K562 (cell line): ENCODE measurements around the gene RRAGD. TPM values are rescaled to one million over a fixed set of nuclear protein-coding genes. Genes with fewer than 3 reads are reported as not detected.

Experiments used
- ATAC-seq: fragments of 200-7000 bp; cut with Tn5 transposase; 3 replicates; pipeline ENCODE4 v1.9.1; 2020; ENCODE audit warnings: moderate library complexity
- BruUV-seq: library from RNA; stranded (reverse); fragments of 400-500 nt; replicated peaks from 2 replicates; lab custom pipeline; 2021; lab: Mats Ljungman, UMichigan
- CTCF ChIA-PET: fragments of 300-600 bp; formaldehyde crosslinking; extraction: SDS; loops from one replicate; lab custom pipeline; 2021; ENCODE audit warnings: low intra/inter-chr PET ratio; lab: Yijun Ruan, JAX
- POLR2A ChIA-PET: fragments of 300-600, 350-650 bp; sonication (Branson Sonifier 250); formaldehyde crosslinking; extraction: SDS; loops from one replicate; lab custom pipeline; 2021; ENCODE audit warnings: antibody characterized with exemption, inconsistent platforms; lab: Yijun Ruan, JAX
- DNase-seq, 4 experiments: peaks; one replicate each; pipeline versions ENCODE4 v3.0.0 to v3.0.0-alpha.2; 2011 to 2018; ENCODE audit warnings: low spot score in 3 of 4, mixed read lengths in 3 of 4; ENCODE audit errors: extremely low read depth in 1 of 4
- FAIRE-seq: peaks from 2 replicates; lab custom pipeline; 2011; peaks lifted over from hg19 to GRCh38; lab: Jason Lieb, UNC
- H2AFZ ChIP-seq: 2 replicates; pipeline ENCODE4 v1.6.0; 2011; ENCODE audit warnings: low read depth, low read length, control low read depth, inconsistent platforms
- H3K27ac ChIP-seq: fragments of 200-600 bp; 3 replicates; pipeline ENCODE4 v1.8.0; 2011; ENCODE audit warnings: low read depth, mild to moderate bottlenecking, control low read depth, inconsistent platforms, low read length, moderate library complexity, mixed read lengths; ENCODE audit errors: extremely low read depth
- H3K27me3 ChIP-seq, 2 experiments: fragments of 300-600 bp in 1 of 2; 2 replicates in 1 of 2; 3 replicates in 1 of 2; pipeline versions ENCODE4 v1.6.0 to v1.8.0; 2011; ENCODE audit warnings: inconsistent platforms in 2 of 2, low read length in 2 of 2, mild to moderate bottlenecking in 1 of 2, mixed read lengths in 1 of 2, moderate library complexity in 1 of 2; ENCODE audit not compliant: control insufficient read depth in 2 of 2, insufficient read depth in 2 of 2
- H3K36me3 ChIP-seq: fragments of 300-600 bp; 3 replicates; pipeline ENCODE4 v1.8.0; 2011; ENCODE audit warnings: mild to moderate bottlenecking, low read length, inconsistent platforms; ENCODE audit not compliant: control insufficient read depth, insufficient read depth
- H3K4me1 ChIP-seq, 2 experiments: fragments of 200-600 bp in 1 of 2; replicated peaks in 1 of 2; 2 replicates in 1 of 2; 3 replicates in 1 of 2; pipeline versions ENCODE4 v1.5.1 to v1.8.0; 2011; ENCODE audit warnings: inconsistent platforms in 2 of 2, low read length in 2 of 2, mild to moderate bottlenecking in 1 of 2, mixed read lengths in 1 of 2, moderate library complexity in 1 of 2; ENCODE audit not compliant: control insufficient read depth in 2 of 2, insufficient read depth in 2 of 2
- H3K4me2 ChIP-seq: 2 replicates; pipeline ENCODE4 v1.6.1; 2011; ENCODE audit warnings: low read length, control low read depth, inconsistent platforms, mixed read lengths; ENCODE audit not compliant: insufficient read depth
- H3K4me3 ChIP-seq: fragments of 200-600 bp; sonication (generic), shearing (Covaris generic); 2 replicates; pipeline ENCODE4 v1.5.1; 2016; ENCODE audit warnings: control low read depth, inconsistent platforms
- H3K79me2 ChIP-seq: fragments of 200-600 bp; 3 replicates; pipeline ENCODE4 v1.8.0; 2011; ENCODE audit warnings: low read length, inconsistent platforms; ENCODE audit not compliant: control insufficient read depth, insufficient read depth
- H3K9ac ChIP-seq, 2 experiments: 2 replicates each; pipeline versions ENCODE4 v1.6.0 to v1.6.1; 2011; ENCODE audit warnings: low read depth in 2 of 2, low read length in 2 of 2, control low read depth in 1 of 2, inconsistent platforms in 1 of 2, mild to moderate bottlenecking in 1 of 2, mixed read lengths in 1 of 2; ENCODE audit not compliant: insufficient read depth in 1 of 2
- H3K9me1 ChIP-seq: one replicate; pipeline ENCODE4 v1.6.0; 2011; ENCODE audit warnings: inconsistent platforms, mild to moderate bottlenecking, low read length, moderate library complexity; ENCODE audit not compliant: control insufficient read depth, insufficient read depth
- H3K9me3 ChIP-seq: replicated peaks from 2 replicates; pipeline ENCODE4 v1.5.1; 2011; ENCODE audit warnings: low read depth, low read length, inconsistent platforms; ENCODE audit not compliant: control insufficient read depth, insufficient read depth
- H4K20me1 ChIP-seq: replicated peaks from 2 replicates; pipeline ENCODE4 v1.6.1; 2011; ENCODE audit warnings: low read length, inconsistent platforms, mixed read lengths; ENCODE audit not compliant: control insufficient read depth, insufficient read depth
- BRF2 ChIP-seq: IDR thresholded peaks from 3 replicates; pipeline ENCODE4 v1.6.1; 2011; ENCODE audit warnings: borderline replicate concordance, mild to moderate bottlenecking; ENCODE audit not compliant: insufficient read length, insufficient read depth
- CEBPB ChIP-seq: fragments of 450-650 bp; IDR thresholded peaks from 2 replicates; pipeline ENCODE4 v1.6.1; 2016; ENCODE audit warnings: missing genetic modification characterization, missing compliant biosample characterization
- DACH1 ChIP-seq: fragments of 450-650 bp; IDR thresholded peaks from 2 replicates; pipeline ENCODE4 v1.6.1; 2018; ENCODE audit not compliant: partially characterized antibody
- E2F3 ChIP-seq: fragments of 250-450 bp; sonication (Bioruptor Pico); IDR thresholded peaks from 2 replicates; pipeline ENCODE4 v1.4.0; 2020; ENCODE audit warnings: mild to moderate bottlenecking
- GABPB2 ChIP-seq: fragments of 250-450 bp; sonication (Bioruptor Pico); conservative IDR thresholded peaks from 2 replicates; pipeline ENCODE4 v1.5.1; 2021; ENCODE audit warnings: mild to moderate bottlenecking
- GATAD2B ChIP-seq: fragments of 450-650 bp; IDR thresholded peaks from 2 replicates; pipeline ENCODE4 v1.6.1; 2017; ENCODE audit warnings: mild to moderate bottlenecking, borderline replicate concordance
- MYBL2 ChIP-seq, 2 experiments: fragments of 450-650 bp in 1 of 2; sonication (generic) in 1 of 2; formaldehyde crosslinking in 1 of 2; IDR thresholded peaks; 2 replicates each; pipeline versions ENCODE4 v1.6.1 to v1.8.1; 2017 to 2022; ENCODE audit warnings: borderline replicate concordance in 1 of 2, inconsistent platforms in 1 of 2, low read depth in 1 of 2, mild to moderate bottlenecking in 1 of 2, missing genetic modification reagents in 1 of 2, moderate library complexity in 1 of 2
- MYNN ChIP-seq, 2 experiments: sonication (generic); formaldehyde crosslinking in 1 of 2; IDR thresholded peaks; 2 replicates each; pipeline versions ENCODE4 v1.5.0 to v1.6.1; 2016 to 2020; ENCODE audit warnings: antibody characterized with exemption in 1 of 2, missing genetic modification reagents in 1 of 2
- RBM34 ChIP-seq: fragments of 200-400 bp; formaldehyde crosslinking; IDR thresholded peaks from 2 replicates; pipeline ENCODE4 v1.6.1; 2018; ENCODE audit warnings: low read length, borderline replicate concordance; ENCODE audit not compliant: insufficient read depth
- SPI1 ChIP-seq: IDR thresholded peaks from 2 replicates; pipeline ENCODE4 v1.6.1; 2011; ENCODE audit warnings: low read depth, low read length, control low read depth, borderline replicate concordance
- ZBTB8A ChIP-seq: fragments of 450-650 bp; IDR thresholded peaks from 2 replicates; pipeline ENCODE4 v1.6.1; 2018; ENCODE audit warnings: mild to moderate bottlenecking, moderate library complexity; ENCODE audit not compliant: partially characterized antibody
- ZFX ChIP-seq: sonication (generic); formaldehyde crosslinking; IDR thresholded peaks from 2 replicates; pipeline ENCODE4 v1.8.0; 2022; ENCODE audit warnings: mild to moderate bottlenecking, missing genetic modification reagents, moderate library complexity
- WGBS: fragments of 100-300 bp; shearing (Covaris generic); methylation state at CpG from one replicate; pipeline ENCODE4 v1.1.6; 2016; ENCODE audit warnings: low coverage, mixed read lengths; ENCODE audit not compliant: insufficient coverage; ENCODE audit errors: missing lambda C conversion rate; 5-methylcytosine and 5-hydroxymethylcytosine counted together
- in situ Hi-C: fragments of 300-500 bp; cut with MboI; formaldehyde crosslinking; loops from 4 replicates; pipeline ENCODE4 v1.15.0; 2018; ENCODE audit warnings: inconsistent platforms, mixed read lengths
- intact Hi-C: fragments of 100-400 bp; cut with micrococcal nuclease; formaldehyde crosslinking; loops from 2 replicates; pipeline ENCODE4 v1.14.2; 2022
- polyA plus RNA-seq, 8 experiments: library from polyadenylated mRNA; depleted of rRNA in 4 of 8; stranded (reverse) in 5 of 8; unstranded in 3 of 8; fragments of >200 nt; fragmentation: Nextera tagmentation in 2 of 8; fragmentation: Illumina TruSeq in 1 of 8; extraction: Ambion mirVana in 2 of 8; extraction: Trizol in 1 of 8; gene quantifications; 2 replicates each; pipeline versions ENCODE4 v1.2.1 to v1.2.3, GENCODE V29; 2011 to 2014; ENCODE audit warnings: inconsistent platforms in 1 of 8, missing spikeins in 1 of 8
- total RNA-seq, 7 experiments: library from RNA; depleted of rRNA in 6 of 7; stranded (reverse); fragments of >200 nt in 6 of 7; fragmentation: Illumina TruSeq in 2 of 7; extraction: Trizol in 2 of 7; gene quantifications; 2 replicates each; pipeline versions ENCODE4 v1.2.1 to v1.2.3, GENCODE V29; 2011 to 2021; ENCODE audit warnings: low replicate concordance in 1 of 7
- TF ChIP-seq, protein P1 (sequence below): fragments of 250-450 bp; sonication (Bioruptor Pico); IDR thresholded peaks from 2 replicates; pipeline ENCODE4 v1.5.0; 2021

RRAGD gene
- total and polyA plus RNA-seq, 9 of the 15 experiments (the other 6 are each of a cell fraction or from before 2014, with no cell fraction given) = 0.03 to 0.07 (median 0.04) TPM; not detected in 6

DNA sequence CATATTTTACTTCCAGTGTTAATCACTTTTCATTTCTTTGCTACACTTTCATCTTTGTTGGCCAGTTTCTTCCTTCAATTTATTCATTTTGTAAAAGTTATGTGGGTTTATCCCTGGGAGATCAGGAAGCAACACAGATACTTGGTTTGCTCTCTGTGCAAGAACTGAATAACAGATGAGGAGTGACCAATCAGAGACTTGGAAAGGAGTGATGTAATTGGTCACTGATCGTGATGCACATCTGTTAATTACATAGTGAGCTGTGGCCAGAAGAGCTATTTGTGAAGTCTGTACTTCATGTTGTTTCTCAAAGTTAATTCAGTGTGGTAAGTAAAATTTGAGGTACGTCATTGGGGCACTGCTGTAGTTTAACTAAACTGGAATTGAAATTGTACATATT, 42.2 kb upstream of the RRAGD start:
- ChIA-PET POLR2A (no interaction called here), CTCF (no interaction called here)
- FAIRE-seq = no peak
- no peak for ATAC-seq
- H3K36me3 ChIP-seq = no peaks in the 10 kb centered on the region
- DNase-seq = peak in 3 of 4 experiments; percentile 12 to 51 (median 46)
- no peak overlapping the region for H3K9ac ChIP-seq
- H3K27ac ChIP-seq = no peak overlapping the region
- intact Hi-C loops = no loop called here
- H3K9me3 ChIP-seq = no peaks in the 10 kb centered on the region
- BruUV-seq = no TSS peak
- H3K9me1 ChIP-seq = no peaks in the 10 kb centered on the region
- no peak overlapping the region for H3K4me2 ChIP-seq
- no peak overlapping the region for H2AFZ ChIP-seq
- no peaks in the 10 kb centered on the region for H3K4me1 ChIP-seq
- no peak overlapping the region for H3K4me3 ChIP-seq
- H3K27me3 ChIP-seq = peaks cover 0 to 4% of the 10 kb centered on the region in 2 experiments; a peak in 1 of 5 replicates
- H4K20me1 ChIP-seq = no peaks in the 10 kb centered on the region
- 0% methylated on average over 2 of the region's 2 CpGs for WGBS
- in situ Hi-C loops = no loop called here
- TF ChIP-seq E2F3 (CRISPR knock-in tag) = no peak
- TF ChIP-seq, all 486 proteins: peak for 0
- H3K79me2 ChIP-seq = no peaks in the 10 kb centered on the region

- WGBS = 0% methylated on average over 1 of the region's 1 CpG
- intact Hi-C loops (no loop called here), in situ Hi-C loops (no loop called here)
- H3K4me3 ChIP-seq = no peak overlapping the region
- H3K27me3 ChIP-seq = no peaks in the 10 kb centered on the region; a peak in 1 of 5 replicates
- no peaks in the 10 kb centered on the region for H3K36me3 ChIP-seq
- no TSS peak for BruUV-seq
- ChIA-PET POLR2A (interaction anchor here (1.0 to 1.6 kb wide), 3 partner anchors 9 to 17 kb away, joined by 3 to 4 read pairs (median 3); no protein-coding TSS in a partner anchor), CTCF (no interaction called here)
- H3K9ac ChIP-seq = no peak overlapping the region
- H4K20me1 ChIP-seq = no peaks in the 10 kb centered on the region
- H3K79me2 ChIP-seq = no peaks in the 10 kb centered on the region
- FAIRE-seq (no peak), ATAC-seq (no peak), DNase-seq (no peak)
- H3K4me2 ChIP-seq = no peak overlapping the region
- no peaks in the 10 kb centered on the region for H3K9me3 ChIP-seq
- no peaks in the 10 kb centered on the region for H3K9me1 ChIP-seq
- no peaks in the 10 kb centered on the region for H3K4me1 ChIP-seq
- no peak overlapping the region for H3K27ac ChIP-seq
- H2AFZ ChIP-seq = no peak overlapping the region
- TF ChIP-seq BRF2 (no peak), CEBPB (tag) (no peak), SPI1 (no peak), ZFX (CRISPR knock-in tag) (no peak), MYNN (IDR thresholded peaks at IDR 0.05) (no peak), MYNN (CRISPR knock-in tag; IDR thresholded peaks at IDR 0.05) (no peak), GABPB2 (CRISPR knock-in tag) (no peak), ZBTB8A (no peak), DACH1 (no peak), MYBL2 (IDR thresholded peaks at IDR 0.05; ENCODE audit: low read depth) (no peak), MYBL2 (CRISPR knock-in tag; IDR thresholded peaks at IDR 0.05; ENCODE audit: borderline replicate concordance) (no peak), RBM34 (no peak), GATAD2B (no peak)
- TF ChIP-seq, protein P1, sequence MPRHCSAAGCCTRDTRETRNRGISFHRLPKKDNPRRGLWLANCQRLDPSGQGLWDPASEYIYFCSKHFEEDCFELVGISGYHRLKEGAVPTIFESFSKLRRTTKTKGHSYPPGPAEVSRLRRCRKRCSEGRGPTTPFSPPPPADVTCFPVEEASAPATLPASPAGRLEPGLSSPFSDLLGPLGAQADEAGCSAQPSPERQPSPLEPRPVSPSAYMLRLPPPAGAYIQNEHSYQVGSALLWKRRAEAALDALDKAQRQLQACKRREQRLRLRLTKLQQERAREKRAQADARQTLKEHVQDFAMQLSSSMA (CRISPR knock-in tag) = no peak
Measured at GRCh38 chr6:89452281-89452680, 40.2 kb upstream of the RRAGD start.
